K562 (cell line): Measurements from ENCODE around the gene RUNX3. TPM values are rescaled to one million over a fixed set of nuclear protein-coding genes. Genes with fewer than 3 reads are reported as not detected.

ENCODE experiments used
- ATF7 ChIP-seq: fragments of 450-650 bp; IDR thresholded peaks from 2 replicates; pipeline ENCODE4 v1.7.1; 2014; ENCODE audit warnings: mild to moderate bottlenecking, moderate library complexity
- MEIS2 ChIP-seq: fragments of 450-650 bp; IDR thresholded peaks from 2 replicates; pipeline ENCODE4 v1.6.1; 2014; ENCODE audit warnings: mild to moderate bottlenecking; ENCODE audit not compliant: partially characterized antibody
- STAG1 ChIP-seq: sonication (generic); formaldehyde crosslinking; IDR thresholded peaks from 2 replicates; pipeline ENCODE4 v1.5.0; 2020; ENCODE audit warnings: missing genetic modification reagents, borderline replicate concordance
- ZNF140 ChIP-seq: fragments of 250-450 bp; sonication (Bioruptor Pico); IDR thresholded peaks from 2 replicates; pipeline ENCODE4 v1.8.0; 2021; ENCODE audit warnings: moderate library complexity, mild to moderate bottlenecking, inconsistent platforms
- ZNF224 ChIP-seq: sonication (generic); formaldehyde crosslinking; IDR thresholded peaks from 2 replicates; pipeline ENCODE4 v1.8.0; 2022; ENCODE audit warnings: mild to moderate bottlenecking, missing genetic modification reagents
- ZNF75A ChIP-seq: fragments of 450-650 bp; formaldehyde crosslinking; IDR thresholded peaks from 2 replicates; pipeline ENCODE4 v1.4.0; 2020; ENCODE audit warnings: mild to moderate bottlenecking
- ZNF79 ChIP-seq: fragments of 250-450 bp; sonication (Bioruptor Pico); IDR thresholded peaks from 2 replicates; pipeline ENCODE4 v1.4.0; 2020; ENCODE audit warnings: low read depth, mild to moderate bottlenecking, moderate library complexity
- microRNA-seq: library from miRNA; unstranded; fragments of <30 nt; microRNA quantifications from one replicate; pipeline ENCODE4, GENCODE V29; 2018; ENCODE audit warnings: borderline microRNAs expressed
- polyA plus RNA-seq, 8 experiments: library from polyadenylated mRNA; depleted of rRNA in 4 of 8; stranded (reverse) in 5 of 8; unstranded in 3 of 8; fragments of >200 nt; fragmentation: Nextera tagmentation in 2 of 8; fragmentation: Illumina TruSeq in 1 of 8; extraction: Ambion mirVana in 2 of 8; extraction: Trizol in 1 of 8; gene quantifications; 2 replicates each; pipeline versions ENCODE4 v1.2.1 to v1.2.3, GENCODE V29; 2011 to 2014; ENCODE audit warnings: inconsistent platforms in 1 of 8, missing spikeins in 1 of 8
- small RNA-seq: library from RNA; depleted of rRNA; stranded (forward); fragments of <200 nt; gene quantifications from one replicate; pipeline ENCODE3, GENCODE V24; 2014
- total RNA-seq, 7 experiments: library from RNA; depleted of rRNA in 6 of 7; stranded (reverse); fragments of >200 nt in 6 of 7; fragmentation: Illumina TruSeq in 2 of 7; extraction: Trizol in 2 of 7; gene quantifications; 2 replicates each; pipeline versions ENCODE4 v1.2.1 to v1.2.3, GENCODE V29; 2011 to 2021; ENCODE audit warnings: low replicate concordance in 1 of 7
- TF ChIP-seq, protein P1 (sequence below): fragments of 450-650 bp; IDR thresholded peaks from 2 replicates; pipeline ENCODE4 v1.6.1; 2016; ENCODE audit warnings: borderline replicate concordance
- TF ChIP-seq, protein P2 (sequence below): IDR thresholded peaks from 2 replicates; pipeline ENCODE4 v1.6.1; 2014; ENCODE audit warnings: antibody characterized with exemption
- TF ChIP-seq, protein P3 (sequence below): sonication (generic); formaldehyde crosslinking; IDR thresholded peaks from 2 replicates; pipeline ENCODE4 v1.9.0; 2022; ENCODE audit warnings: mild to moderate bottlenecking, missing genetic modification reagents

Gene RUNX3
- total and polyA plus RNA-seq, 9 of the 15 experiments (the other 6 are each of a cell fraction or from before 2014, with no cell fraction given): 0.01 to 0.64 (median 0.09) TPM

DNA sequence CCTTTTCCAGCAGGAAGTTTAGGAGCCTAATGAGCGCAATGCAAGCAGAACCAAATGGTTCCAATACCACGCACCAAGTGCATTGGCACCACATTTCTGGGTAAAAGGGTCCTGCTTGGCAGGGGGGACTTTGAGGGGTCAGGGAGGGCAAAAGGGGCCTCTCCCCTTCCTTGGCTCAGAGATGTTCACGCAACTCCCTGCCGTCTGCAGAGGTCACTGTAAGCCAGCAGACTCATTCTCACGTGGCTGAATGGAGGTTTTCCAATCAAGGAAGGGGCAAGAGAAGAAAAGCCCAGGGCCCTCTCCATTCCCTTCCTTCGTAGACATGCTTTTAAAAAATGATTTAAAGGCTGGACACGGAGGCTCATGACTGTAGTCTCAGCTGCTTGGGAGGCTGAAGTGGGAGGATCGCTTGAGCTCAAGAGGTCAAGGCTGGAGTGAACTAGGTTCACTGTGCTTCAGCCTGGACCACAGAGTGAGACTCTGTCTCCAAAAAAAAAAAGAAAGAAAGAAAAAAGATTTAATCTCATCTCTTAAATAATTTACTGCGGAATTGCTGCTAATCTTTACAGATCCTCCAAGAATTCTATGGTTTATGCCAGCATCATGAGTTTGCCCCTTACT is 80.3 kb downstream of the RUNX3 start (continued):
- TF ChIP-seq, protein P1, sequence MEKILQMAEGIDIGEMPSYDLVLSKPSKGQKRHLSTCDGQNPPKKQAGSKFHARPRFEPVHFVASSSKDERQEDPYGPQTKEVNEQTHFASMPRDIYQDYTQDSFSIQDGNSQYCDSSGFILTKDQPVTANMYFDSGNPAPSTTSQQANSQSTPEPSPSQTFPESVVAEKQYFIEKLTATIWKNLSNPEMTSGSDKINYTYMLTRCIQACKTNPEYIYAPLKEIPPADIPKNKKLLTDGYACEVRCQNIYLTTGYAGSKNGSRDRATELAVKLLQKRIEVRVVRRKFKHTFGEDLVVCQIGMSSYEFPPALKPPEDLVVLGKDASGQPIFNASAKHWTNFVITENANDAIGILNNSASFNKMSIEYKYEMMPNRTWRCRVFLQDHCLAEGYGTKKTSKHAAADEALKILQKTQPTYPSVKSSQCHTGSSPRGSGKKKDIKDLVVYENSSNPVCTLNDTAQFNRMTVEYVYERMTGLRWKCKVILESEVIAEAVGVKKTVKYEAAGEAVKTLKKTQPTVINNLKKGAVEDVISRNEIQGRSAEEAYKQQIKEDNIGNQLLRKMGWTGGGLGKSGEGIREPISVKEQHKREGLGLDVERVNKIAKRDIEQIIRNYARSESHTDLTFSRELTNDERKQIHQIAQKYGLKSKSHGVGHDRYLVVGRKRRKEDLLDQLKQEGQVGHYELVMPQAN: no peak
- TF ChIP-seq ZNF75A (CRISPR knock-in tag) (no peak), ZNF140 (CRISPR knock-in tag) (no peak), ATF7 (0 out of 2 replicates have a peak, but pooled peaks have one; percentile 11), MEIS2 (no peak), ZNF224 (CRISPR knock-in tag) (no peak), ZNF79 (CRISPR knock-in tag) (no peak), STAG1 (CRISPR knock-in tag) (peak; percentile 31; the same call in 1 of the 2 replicates)
- TF ChIP-seq, protein P2, sequence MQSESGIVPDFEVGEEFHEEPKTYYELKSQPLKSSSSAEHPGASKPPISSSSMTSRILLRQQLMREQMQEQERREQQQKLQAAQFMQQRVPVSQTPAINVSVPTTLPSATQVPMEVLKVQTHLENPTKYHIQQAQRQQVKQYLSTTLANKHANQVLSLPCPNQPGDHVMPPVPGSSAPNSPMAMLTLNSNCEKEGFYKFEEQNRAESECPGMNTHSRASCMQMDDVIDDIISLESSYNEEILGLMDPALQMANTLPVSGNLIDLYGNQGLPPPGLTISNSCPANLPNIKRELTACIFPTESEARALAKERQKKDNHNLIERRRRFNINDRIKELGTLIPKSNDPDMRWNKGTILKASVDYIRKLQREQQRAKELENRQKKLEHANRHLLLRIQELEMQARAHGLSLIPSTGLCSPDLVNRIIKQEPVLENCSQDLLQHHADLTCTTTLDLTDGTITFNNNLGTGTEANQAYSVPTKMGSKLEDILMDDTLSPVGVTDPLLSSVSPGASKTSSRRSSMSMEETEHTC: no peak
- TF ChIP-seq, protein P3, sequence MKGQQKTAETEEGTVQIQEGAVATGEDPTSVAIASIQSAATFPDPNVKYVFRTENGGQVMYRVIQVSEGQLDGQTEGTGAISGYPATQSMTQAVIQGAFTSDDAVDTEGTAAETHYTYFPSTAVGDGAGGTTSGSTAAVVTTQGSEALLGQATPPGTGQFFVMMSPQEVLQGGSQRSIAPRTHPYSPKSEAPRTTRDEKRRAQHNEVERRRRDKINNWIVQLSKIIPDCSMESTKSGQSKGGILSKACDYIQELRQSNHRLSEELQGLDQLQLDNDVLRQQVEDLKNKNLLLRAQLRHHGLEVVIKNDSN (CRISPR knock-in tag): peak; percentile 26; the same call in 1 of the 2 replicates
- TF ChIP-seq, all 486 proteins: peak for 15

Small RNAs within 50 kb of the gene (microRNA-seq; reads per million reads assigned to microRNA genes)
- not detected for gene MIR6731

Small RNAs within 50 kb of the gene (small RNA-seq; reads per million reads assigned to genes)
- gene MIR6731: not detected

Other genes with a start within 250 kb of the RUNX3 start
- 31.8 and 34.6 TPM in 2 replicates for gene CLIC4, start 184.8 kb downstream of the RUNX3 start, total RNA-seq (2014; rRNA removed)
- 58.3 and 71.7 TPM in 2 replicates for gene CLIC4, start 184.8 kb downstream of the RUNX3 start, total RNA-seq (2014; rRNA removed; fragmentation: Illumina TruSeq; extraction: Trizol)
- gene CLIC4, start 184.8 kb downstream of the RUNX3 start, total RNA-seq (2015; rRNA removed; fragmentation: Illumina TruSeq; extraction: Trizol): 35.6 and 39.1 TPM in 2 replicates
- 64.5 and 67.5 TPM in 2 replicates for gene CLIC4, start 184.8 kb downstream of the RUNX3 start, total RNA-seq (2021)
- 21.0 and 22.9 TPM in 2 replicates for gene CLIC4, start 184.8 kb downstream of the RUNX3 start, polyA plus RNA-seq (2011; rRNA removed)
- 52.6 and 58.3 TPM in 2 replicates for gene CLIC4, start 184.8 kb downstream of the RUNX3 start, polyA plus RNA-seq (2014; fragmentation: Illumina TruSeq; extraction: Trizol)
- gene CLIC4, start 184.8 kb downstream of the RUNX3 start, polyA plus RNA-seq (2014; fragmentation: Nextera tagmentation; extraction: Ambion mirVana): 10 to 100 TPM; 16.0 to 18.9 TPM
- gene CLIC4, start 184.8 kb downstream of the RUNX3 start, polyA plus RNA-seq (2014; rRNA removed): 33.8 and 38.4 TPM in 2 replicates